Neuronal stem cell (in vitro differentiated cells): ENCODE measurements around the gene RND3.

Experiments
- DNase-seq: peaks from one replicate; pipeline ENCODE4 v3.0.0-alpha.2; 2013; ENCODE audit warnings: low spot score
- H2AFZ ChIP-seq: one replicate; pipeline ENCODE4 v1.6.1; 2013; ENCODE audit warnings: mild to moderate bottlenecking, low read length, inconsistent platforms
- H2AK5ac ChIP-seq: 2 replicates; pipeline ENCODE4 v1.6.1; 2013; ENCODE audit warnings: low read depth, mild to moderate bottlenecking, inconsistent platforms, low read length, moderate library complexity, mixed read lengths
- H2BK120ac ChIP-seq: 2 replicates; pipeline ENCODE4 v1.6.1; 2013; ENCODE audit warnings: low read depth, mild to moderate bottlenecking, inconsistent platforms, low read length, moderate library complexity, mixed read lengths
- H2BK12ac ChIP-seq: one replicate; pipeline ENCODE4 v1.6.1; 2013; ENCODE audit warnings: low read length, inconsistent platforms
- H2BK15ac ChIP-seq: 2 replicates; pipeline ENCODE4 v1.6.1; 2013; ENCODE audit warnings: mild to moderate bottlenecking, low read length, inconsistent platforms, mixed read lengths
- H2BK5ac ChIP-seq: one replicate; pipeline ENCODE4 v1.6.1; 2013; ENCODE audit warnings: inconsistent platforms, mild to moderate bottlenecking, low read length, moderate library complexity
- H3K14ac ChIP-seq: one replicate; pipeline ENCODE4 v1.6.1; 2013; ENCODE audit warnings: low read length, inconsistent platforms
- H3K18ac ChIP-seq: 2 replicates; pipeline ENCODE4 v1.6.1; 2013; ENCODE audit warnings: low read length, inconsistent platforms
- H3K23ac ChIP-seq: 2 replicates; pipeline ENCODE4 v1.6.1; 2013; ENCODE audit warnings: low read depth, mild to moderate bottlenecking, mixed read lengths, low read length, inconsistent platforms; ENCODE audit not compliant: poor library complexity
- H3K27ac ChIP-seq: replicated peaks from 3 replicates; pipeline ENCODE4 v1.5.1; 2013; ENCODE audit warnings: low read length, inconsistent platforms
- H3K27me3 ChIP-seq, 3 experiments: 2 replicates each; pipeline ENCODE4 v1.6.1; 2013; ENCODE audit warnings: low read length in 3 of 3, mild to moderate bottlenecking in 2 of 3, inconsistent platforms in 1 of 3, low read depth in 1 of 3, mixed read lengths in 1 of 3, moderate library complexity in 1 of 3; ENCODE audit not compliant: control insufficient read depth in 3 of 3, insufficient read depth in 3 of 3
- H3K36me3 ChIP-seq, 2 donors: replicated peaks in 1 of 2; 2 replicates each; pipeline ENCODE4 v1.6.1; 2013; ENCODE audit warnings: low read length in 2 of 2; ENCODE audit not compliant: control insufficient read depth in 2 of 2, insufficient read depth in 2 of 2
- H3K4ac ChIP-seq: 2 replicates; pipeline ENCODE4 v1.6.1; 2013; ENCODE audit warnings: inconsistent platforms, mild to moderate bottlenecking, low read length, moderate library complexity
- H3K4me1 ChIP-seq, 2 donors: 1 replicate in 1 of 2; 2 replicates in 1 of 2; pipeline ENCODE4 v1.6.1; 2013; ENCODE audit warnings: low read length in 2 of 2, low read depth in 1 of 2; ENCODE audit not compliant: control insufficient read depth in 2 of 2, insufficient read depth in 1 of 2
- H3K4me2 ChIP-seq: one replicate; pipeline ENCODE4 v1.6.1; 2013; ENCODE audit warnings: mild to moderate bottlenecking, low read length, inconsistent platforms; ENCODE audit not compliant: insufficient read depth, poor library complexity, severe bottlenecking
- H3K4me3 ChIP-seq, 2 donors: 2 replicates each; pipeline ENCODE4 v1.5.1; 2013; ENCODE audit warnings: low read length in 2 of 2, mild to moderate bottlenecking in 2 of 2, inconsistent platforms in 1 of 2, moderate library complexity in 1 of 2
- H3K79me1 ChIP-seq: one replicate; pipeline ENCODE4 v1.6.1; 2013; ENCODE audit warnings: low read depth, mild to moderate bottlenecking, inconsistent platforms, low read length, moderate library complexity
- H3K9ac ChIP-seq: one replicate; pipeline ENCODE4 v1.6.1; 2013; ENCODE audit warnings: mild to moderate bottlenecking, low read depth, low read length, inconsistent platforms; ENCODE audit not compliant: poor library complexity
- H3K9me3 ChIP-seq, 2 donors: replicated peaks in 1 of 2; 2 replicates each; pipeline versions ENCODE3 to v1.6.1; 2013; ENCODE audit warnings: low read length in 2 of 2, mild to moderate bottlenecking in 2 of 2, inconsistent platforms in 1 of 2, low read depth in 1 of 2, mixed read lengths in 1 of 2, moderate library complexity in 1 of 2; ENCODE audit not compliant: control insufficient read depth in 2 of 2, insufficient read depth in 1 of 2
- H4K8ac ChIP-seq: one replicate; pipeline ENCODE4 v1.6.1; 2013; ENCODE audit warnings: low read depth, mild to moderate bottlenecking, inconsistent platforms, low read length, moderate library complexity
- H4K91ac ChIP-seq: one replicate; pipeline ENCODE4 v1.6.1; 2013; ENCODE audit warnings: low read length, low read depth, mild to moderate bottlenecking, inconsistent platforms; ENCODE audit not compliant: poor library complexity
- WGBS, 2 donors: extraction: QIAGEN DNeasy Blood & Tissue Kit; methylation state at CpG; one replicate each; pipeline ENCODE4 v1.1.7; 2013; ENCODE audit warnings: missing lambda C conversion rate in 2 of 2, mixed read lengths in 1 of 2; ENCODE audit not compliant: insufficient read length in 2 of 2, insufficient replicate concordance in 1 of 2; ENCODE audit errors: extremely low coverage in 2 of 2; 5-methylcytosine and 5-hydroxymethylcytosine counted together

The RND3 gene

GRCh38 chr2:150465703-150466569 lies 21.5 kb downstream of the RND3 start:
- H3K4me2 ChIP-seq, result no peak overlapping the region
- H2BK12ac ChIP-seq, result no peak overlapping the region
- H3K23ac ChIP-seq, result no peak overlapping the region
- H3K4ac ChIP-seq, result no peak overlapping the region
- H3K36me3 ChIP-seq, result peaks cover 7 to 38% of the 10 kb centered on the region in 2 donors
- H2BK5ac ChIP-seq, result no peak overlapping the region
- no peaks in the 10 kb centered on the region for H3K79me1 ChIP-seq
- no peak overlapping the region for H4K91ac ChIP-seq
- no peak overlapping the region for H2AFZ ChIP-seq
- H3K4me1 ChIP-seq, result peaks cover 0 to 2% of the 10 kb centered on the region in 2 donors
- no peak overlapping the region for H2AK5ac ChIP-seq
- WGBS, 2 donors, result no CpG with 5 or more reads among the region's 4 CpGs
- H2BK120ac ChIP-seq, result no peak overlapping the region
- H3K9ac ChIP-seq, result no peak overlapping the region
- H3K4me3 ChIP-seq, result no peak overlapping the region
- H3K14ac ChIP-seq, result no peak overlapping the region
- H2BK15ac ChIP-seq, result no peak overlapping the region
- no peak overlapping the region for H4K8ac ChIP-seq
- H3K9me3 ChIP-seq, result no peaks in the 10 kb centered on the region
- no peak overlapping the region for H3K18ac ChIP-seq
- no peak for DNase-seq
- H3K27ac ChIP-seq, result no peak overlapping the region
- H3K27me3 ChIP-seq, result no peaks in the 10 kb centered on the region

GRCh38 chr2:150464986-150465385 lies 22.5 kb downstream of the RND3 start:
- no CpG with 5 or more reads among the region's 1 CpG for WGBS, 2 donors
- H2BK15ac ChIP-seq, result no peak overlapping the region

GRCh38 chr2:150464270-150464669 lies 23.2 kb downstream of the RND3 start:
- H3K23ac ChIP-seq, result no peak overlapping the region
- H4K91ac ChIP-seq, result no peak overlapping the region
- no peaks in the 10 kb centered on the region for H3K9me3 ChIP-seq
- H3K79me1 ChIP-seq, result no peaks in the 10 kb centered on the region
- H3K4me2 ChIP-seq, result no peak overlapping the region
- peaks cover 0 to 21% of the 10 kb centered on the region in 2 donors for H3K36me3 ChIP-seq
- no peak for DNase-seq
- H2BK15ac ChIP-seq, result no peak overlapping the region
- no peak overlapping the region for H2BK12ac ChIP-seq
- H3K4me3 ChIP-seq, result no peak overlapping the region
- H4K8ac ChIP-seq, result no peak overlapping the region
- H2BK5ac ChIP-seq, result no peak overlapping the region
- no peaks in the 10 kb centered on the region for H3K4me1 ChIP-seq
- H2AFZ ChIP-seq, result no peak overlapping the region
- H3K27me3 ChIP-seq, result no peaks in the 10 kb centered on the region
- no peak overlapping the region for H3K4ac ChIP-seq
- H3K14ac ChIP-seq, result no peak overlapping the region
- H3K27ac ChIP-seq, result no peak overlapping the region
- H2BK120ac ChIP-seq, result no peak overlapping the region
- no CpG with 5 or more reads among the region's 1 CpG for WGBS, 2 donors
- H3K18ac ChIP-seq, result no peak overlapping the region
- H2AK5ac ChIP-seq, result no peak overlapping the region
- no peak overlapping the region for H3K9ac ChIP-seq

More at GRCh38 chr2:150464986-150465385, 22.5 kb downstream of the RND3 start:
- H4K8ac ChIP-seq, result no peak overlapping the region
- no peak overlapping the region for H4K91ac ChIP-seq
- DNase-seq, result no peak
- no peak overlapping the region for H3K4me2 ChIP-seq
- no peak overlapping the region for H3K27ac ChIP-seq
- no peak overlapping the region for H3K4me3 ChIP-seq
- no peak overlapping the region for H3K23ac ChIP-seq
- H3K79me1 ChIP-seq, result no peaks in the 10 kb centered on the region
- no peak overlapping the region for H3K18ac ChIP-seq
- no peak overlapping the region for H3K4ac ChIP-seq
- H2AK5ac ChIP-seq, result no peak overlapping the region
- no peak overlapping the region for H2BK12ac ChIP-seq
- peaks cover 5 to 29% of the 10 kb centered on the region in 2 donors for H3K36me3 ChIP-seq
- no peak overlapping the region for H2BK120ac ChIP-seq
- H3K9ac ChIP-seq, result no peak overlapping the region
- no peak overlapping the region for H3K14ac ChIP-seq
- no peaks in the 10 kb centered on the region for H3K27me3 ChIP-seq
- no peaks in the 10 kb centered on the region for H3K9me3 ChIP-seq
- H3K4me1 ChIP-seq, result no peaks in the 10 kb centered on the region
- H2BK5ac ChIP-seq, result no peak overlapping the region
- no peak overlapping the region for H2AFZ ChIP-seq

GRCh38 chr2:150462770-150463169 lies 24.7 kb downstream of the RND3 start:
- no peak overlapping the region for H2BK5ac ChIP-seq

More at GRCh38 chr2:150462770-150463169, 24.7 kb downstream of the RND3 start:
- Histone ChIP-seq H2BK15ac (no peak overlapping the region), H3K4me3 (no peak overlapping the region), H2BK12ac (no peak overlapping the region), H3K9ac (no peak overlapping the region), H3K79me1 (no peaks in the 10 kb centered on the region), H3K14ac (no peak overlapping the region), H4K8ac (no peak overlapping the region), H3K18ac (no peak overlapping the region), H2BK120ac (no peak overlapping the region), H3K4me1 (no peaks in the 10 kb centered on the region), H2AK5ac (no peak overlapping the region), H3K4ac (no peak overlapping the region), H3K23ac (no peak overlapping the region), H2AFZ (no peak overlapping the region), H3K4me2 (no peak overlapping the region), H3K9me3 (no peaks in the 10 kb centered on the region), H4K91ac (no peak overlapping the region), H3K27me3 (no peaks in the 10 kb centered on the region), H3K36me3 (peaks cover 0 to 6% of the 10 kb centered on the region in 2 donors), H3K27ac (no peak overlapping the region)
- WGBS, 2 donors, result no CpG with 5 or more reads among the region's 2 CpGs
- no peak for DNase-seq
